ENCODE measurements around the gene MON1A. TPM values are rescaled to one million over a fixed set of nuclear protein-coding genes. Genes with fewer than 3 reads are reported as not detected.

Gene MON1A
- total RNA-seq, 2 donors from 2014 or later, result 7.8 to 12.0 TPM

DNA sequence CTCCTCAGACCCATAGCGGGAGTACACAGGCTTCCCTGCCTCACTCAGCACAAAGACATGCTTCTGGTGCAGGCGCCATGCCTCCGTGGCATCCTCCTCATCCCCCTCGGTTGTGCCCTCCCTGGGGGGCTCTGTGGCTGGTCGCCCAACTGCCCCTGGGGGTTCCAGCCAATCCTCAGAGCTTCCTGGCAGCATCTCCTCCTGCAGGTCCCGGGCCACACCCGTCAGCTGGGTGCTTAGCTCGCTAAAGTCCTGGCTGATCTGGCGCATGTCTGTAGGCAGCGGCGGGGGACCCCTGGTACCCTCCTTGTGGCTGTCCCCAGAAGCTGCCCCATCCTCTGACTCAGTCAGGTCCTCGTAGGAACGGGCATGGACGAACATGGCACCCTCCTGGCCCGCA is 18.0 kb downstream of the MON1A start:
- H3K9me3 ChIP-seq, result no peaks in the 10 kb centered on the region
- H3K4me1 ChIP-seq (replicated peaks), result peaks cover under 1% of the 10 kb centered on the region
- TF ChIP-seq POLR2AphosphoS5 (IDR thresholded peaks at IDR 0.05) (no peak), POLR2A (IDR thresholded peaks at IDR 0.05) (no peak)
- TF ChIP-seq, protein P1, sequence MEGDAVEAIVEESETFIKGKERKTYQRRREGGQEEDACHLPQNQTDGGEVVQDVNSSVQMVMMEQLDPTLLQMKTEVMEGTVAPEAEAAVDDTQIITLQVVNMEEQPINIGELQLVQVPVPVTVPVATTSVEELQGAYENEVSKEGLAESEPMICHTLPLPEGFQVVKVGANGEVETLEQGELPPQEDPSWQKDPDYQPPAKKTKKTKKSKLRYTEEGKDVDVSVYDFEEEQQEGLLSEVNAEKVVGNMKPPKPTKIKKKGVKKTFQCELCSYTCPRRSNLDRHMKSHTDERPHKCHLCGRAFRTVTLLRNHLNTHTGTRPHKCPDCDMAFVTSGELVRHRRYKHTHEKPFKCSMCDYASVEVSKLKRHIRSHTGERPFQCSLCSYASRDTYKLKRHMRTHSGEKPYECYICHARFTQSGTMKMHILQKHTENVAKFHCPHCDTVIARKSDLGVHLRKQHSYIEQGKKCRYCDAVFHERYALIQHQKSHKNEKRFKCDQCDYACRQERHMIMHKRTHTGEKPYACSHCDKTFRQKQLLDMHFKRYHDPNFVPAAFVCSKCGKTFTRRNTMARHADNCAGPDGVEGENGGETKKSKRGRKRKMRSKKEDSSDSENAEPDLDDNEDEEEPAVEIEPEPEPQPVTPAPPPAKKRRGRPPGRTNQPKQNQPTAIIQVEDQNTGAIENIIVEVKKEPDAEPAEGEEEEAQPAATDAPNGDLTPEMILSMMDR (IDR thresholded peaks at IDR 0.05), result no peak
- no peak overlapping the region for H3K4me3 ChIP-seq
- no peaks in the 10 kb centered on the region for H3K27me3 ChIP-seq (replicated peaks; ENCODE audit: insufficient read depth)
- H3K36me3 ChIP-seq, result peaks cover 0 to 4% of the 10 kb centered on the region in 2 donors
- H3K27ac ChIP-seq, result no peak overlapping the region
- WGBS, result 89% methylated on average over 15 of the region's 15 CpGs
- intact Hi-C loops (cut with DNase I), result no loop called here
- no peak for DNase-seq (ENCODE audit: low spot score)

DNA sequence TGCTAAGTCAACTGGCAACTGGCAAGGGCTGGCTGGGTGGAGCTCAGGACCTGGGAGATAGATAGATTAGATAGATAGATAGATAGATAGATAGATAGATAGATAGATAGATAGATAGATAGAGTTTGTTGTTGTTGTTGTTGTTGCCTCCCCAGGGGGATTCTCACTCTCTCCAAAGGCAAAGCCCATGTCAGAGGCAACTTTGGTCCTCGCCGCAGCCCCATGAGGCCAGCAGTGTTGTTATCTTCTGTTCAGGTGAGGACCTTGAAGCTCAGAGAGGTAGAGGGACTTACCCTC is 18.5 kb downstream of the MON1A start:
- H3K27me3 ChIP-seq (replicated peaks; ENCODE audit: insufficient read depth), result no peaks in the 10 kb centered on the region
- WGBS, result 94% methylated on average over 2 of the region's 2 CpGs

DNA sequence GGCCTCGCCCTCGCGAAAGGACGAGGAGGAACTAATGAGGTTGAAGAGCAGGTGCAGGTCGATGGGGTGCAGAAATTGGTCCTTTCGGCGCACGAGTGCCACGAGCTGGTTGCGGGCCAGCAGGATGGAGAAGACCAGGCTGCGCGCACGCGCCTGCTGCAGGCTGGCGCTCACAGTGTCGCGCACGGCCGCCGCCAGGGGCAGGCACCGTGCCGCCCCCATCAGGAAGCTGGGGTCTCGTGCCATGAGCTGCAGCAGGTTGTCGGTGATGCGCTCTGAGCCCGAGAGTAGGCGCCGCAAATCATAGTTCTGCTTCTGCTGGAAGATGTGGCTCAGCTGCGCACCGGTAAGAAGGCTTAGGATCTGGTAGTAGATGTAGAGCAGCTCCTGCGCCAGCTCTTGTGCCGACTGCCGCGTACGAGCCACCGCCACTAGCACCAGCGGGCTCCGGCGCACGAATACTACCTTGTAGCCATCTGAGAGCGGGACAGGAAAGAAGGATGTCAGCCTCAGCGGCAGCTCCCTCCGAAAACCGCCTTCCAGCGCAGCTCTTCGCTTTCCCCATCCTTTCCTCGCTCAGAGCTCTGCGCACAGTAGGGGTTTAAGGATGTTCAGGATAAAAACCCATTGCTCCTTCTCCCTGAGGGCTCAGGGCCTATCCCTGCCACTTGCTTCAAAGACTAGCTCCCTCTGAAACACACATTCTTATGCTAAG is 19.0 kb downstream of the MON1A start:
- peaks cover 0 to 4% of the 10 kb centered on the region in 2 donors for H3K36me3 ChIP-seq
- intact Hi-C loops (cut with DNase I), result no loop called here
- WGBS, result 78% methylated on average over 46 of the region's 48 CpGs

More for the DNA sequence above, 18.5 kb downstream of the MON1A start:
- H3K4me3 ChIP-seq, result no peak overlapping the region
- peaks cover 0 to 4% of the 10 kb centered on the region in 2 donors for H3K36me3 ChIP-seq
- no peak for TF ChIP-seq POLR2A (IDR thresholded peaks at IDR 0.05)
- TF ChIP-seq POLR2AphosphoS5 (IDR thresholded peaks at IDR 0.05), result no peak
- TF ChIP-seq, protein P1 (IDR thresholded peaks at IDR 0.05), result no peak
- intact Hi-C loops (cut with DNase I), result no loop called here
- H3K27ac ChIP-seq, result no peak overlapping the region
- peaks cover 2% of the 10 kb centered on the region for H3K4me1 ChIP-seq (replicated peaks)
- no peak for DNase-seq (ENCODE audit: low spot score)
- no peaks in the 10 kb centered on the region for H3K9me3 ChIP-seq

DNA sequence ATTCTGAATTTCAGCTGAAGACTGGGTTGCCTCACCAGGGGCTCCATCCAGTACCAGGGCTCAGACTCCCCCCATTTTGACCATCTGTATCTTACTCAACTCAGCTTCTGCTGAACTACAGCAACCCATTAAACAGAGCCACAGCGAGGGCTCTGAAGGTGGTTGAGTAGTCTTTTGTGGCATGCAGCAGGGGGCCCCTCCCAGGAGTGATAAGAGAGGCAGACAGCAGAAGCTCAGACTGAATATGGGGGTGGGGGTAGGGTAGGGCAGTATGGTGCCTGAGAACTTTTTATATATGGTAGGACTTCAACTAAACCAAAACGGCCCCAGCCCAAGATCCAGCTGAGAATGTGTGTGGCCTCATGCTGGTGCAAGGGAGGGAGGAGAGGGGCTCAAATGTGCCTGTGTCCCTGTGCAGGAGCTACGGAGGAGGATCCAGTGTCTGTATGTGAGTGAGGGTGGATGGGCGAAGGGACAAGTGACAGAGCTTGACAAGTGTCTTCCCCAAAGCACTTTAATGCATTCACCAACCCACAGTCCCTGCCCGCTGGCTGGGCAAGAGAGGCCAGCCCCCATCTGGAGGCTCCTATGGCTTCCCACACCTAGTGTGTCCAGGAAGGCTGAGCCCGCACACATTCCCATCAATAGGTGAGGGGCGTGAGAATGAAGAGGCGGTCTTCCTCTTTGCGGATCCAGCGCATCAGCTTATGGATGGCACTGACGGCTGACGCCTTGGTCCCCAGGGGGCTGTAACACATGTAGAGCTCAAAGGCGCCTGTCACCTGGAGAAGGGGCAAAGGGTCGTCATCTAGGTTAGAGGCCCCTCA is 21.0 kb downstream of the MON1A start:
- TF ChIP-seq POLR2AphosphoS5 (IDR thresholded peaks at IDR 0.05) (no peak), POLR2A (IDR thresholded peaks at IDR 0.05) (no peak)
- TF ChIP-seq, protein P1 (IDR thresholded peaks at IDR 0.05), result no peak
- Histone ChIP-seq H3K9me3 (no peaks in the 10 kb centered on the region), H3K4me1 (replicated peaks) (peaks cover 2% of the 10 kb centered on the region), H3K27ac (no peak overlapping the region), H3K4me3 (no peak overlapping the region), H3K27me3 (replicated peaks; ENCODE audit: insufficient read depth) (no peaks in the 10 kb centered on the region), H3K36me3 (peaks cover 0 to 4% of the 10 kb centered on the region in 2 donors)
- 90% methylated on average over 14 of the region's 14 CpGs for WGBS
- DNase-seq (ENCODE audit: low spot score), result no peak
- intact Hi-C loops (cut with DNase I), result loop anchor here (5.0 kb wide), 2 partner anchors 51 to 206 kb away; partner anchors contain the start of gene TRAIP

More for the DNA sequence above, 19.0 kb downstream of the MON1A start:
- H3K4me3 ChIP-seq, result no peak overlapping the region
- H3K9me3 ChIP-seq, result no peaks in the 10 kb centered on the region
- DNase-seq (ENCODE audit: low spot score), result no peak
- H3K27me3 ChIP-seq (replicated peaks; ENCODE audit: insufficient read depth), result no peaks in the 10 kb centered on the region
- H3K27ac ChIP-seq, result no peak overlapping the region
- TF ChIP-seq POLR2A (IDR thresholded peaks at IDR 0.05) (no peak), POLR2AphosphoS5 (IDR thresholded peaks at IDR 0.05) (no peak)
- TF ChIP-seq, protein P1 (IDR thresholded peaks at IDR 0.05), result no peak
- H3K4me1 ChIP-seq (replicated peaks), result peaks cover 2% of the 10 kb centered on the region
